HL-60/S4 treated with phorbol 12-myristate 13-acetate at 8.2 ng/mL for 4 days and 3 days (cell line): ENCODE data around the gene FAM161B.
"Not testable (repeated sequence)": the region's sequence is repeated elsewhere in the genome, so short reads cannot be mapped to it uniquely, and the experiment has no call there.

Source experiments
- in situ Hi-C: fragments of 300-500 bp; cut with MboI; formaldehyde crosslinking; loops from 2 replicates; pipeline ENCODE4 v1.15.0; 2022; ENCODE audit warnings: low sequenced_read_pairs

The FAM161B gene

GRCh38 chr14:73944432-73945158 lies 5.3 kb downstream of the FAM161B start:
- in situ Hi-C loops = no loop called here

DNA sequence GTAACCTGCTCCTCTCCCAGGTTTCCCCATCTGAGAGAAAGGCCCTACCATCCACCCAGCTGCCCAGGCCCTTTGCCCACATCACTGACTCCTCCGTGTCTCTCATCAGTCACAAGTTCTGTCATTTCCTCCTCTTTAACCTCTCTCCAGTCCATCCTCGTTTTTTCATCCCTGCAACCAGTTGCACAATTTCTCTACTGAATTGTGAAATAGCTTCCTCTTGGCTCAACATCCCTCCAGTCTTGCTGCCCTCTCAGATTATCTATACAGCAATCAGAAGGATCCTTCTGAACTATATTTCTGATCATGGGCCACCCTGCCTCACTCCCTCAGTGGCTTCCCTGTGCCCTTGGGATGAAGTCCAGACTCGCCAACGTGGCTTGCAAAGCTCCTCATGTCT lies 6.8 kb downstream of the FAM161B start:
- in situ Hi-C loops = no loop called here

- in situ Hi-C loops = no loop called here
Observed at GRCh38 chr14:73942180-73942579, 7.7 kb downstream of the FAM161B start.

- in situ Hi-C loops = no loop called here
Observed at GRCh38 chr14:73937012-73937411, 12.9 kb downstream of the FAM161B start.

- in situ Hi-C loops = no loop called here
Observed at GRCh38 chr14:73936548-73936947, 13.3 kb downstream of the FAM161B start.

GRCh38 chr14:73935666-73936065 lies 14.2 kb downstream of the FAM161B start:
- in situ Hi-C loops = no loop called here

GRCh38 chr14:73924337-73924736 lies 25.6 kb downstream of the FAM161B start:
- in situ Hi-C loops = no loop called here

DNA sequence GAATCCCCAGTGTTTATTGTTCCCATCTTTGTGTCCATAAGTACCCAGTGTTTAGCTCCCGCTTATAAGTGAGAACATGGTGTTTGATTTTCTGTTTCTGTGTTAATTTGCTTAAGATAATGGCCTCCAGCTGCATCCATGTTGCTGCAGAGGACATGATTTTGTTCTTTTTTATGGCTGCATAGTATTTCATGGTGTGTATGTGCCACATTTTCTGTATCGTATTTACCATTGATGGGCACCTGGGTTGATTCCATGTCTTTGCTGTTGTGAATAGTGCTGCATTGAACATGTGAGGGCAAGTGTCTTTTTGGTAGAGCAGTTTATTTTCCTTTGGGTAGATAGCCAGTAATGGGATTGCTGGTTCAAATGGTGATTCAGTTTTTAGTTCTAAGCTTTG lies 30.4 kb downstream of the FAM161B start:
- in situ Hi-C loops = not testable (repeated sequence)

- in situ Hi-C loops = no loop called here
Observed at GRCh38 chr14:73916324-73916723, 33.6 kb downstream of the FAM161B start.

DNA sequence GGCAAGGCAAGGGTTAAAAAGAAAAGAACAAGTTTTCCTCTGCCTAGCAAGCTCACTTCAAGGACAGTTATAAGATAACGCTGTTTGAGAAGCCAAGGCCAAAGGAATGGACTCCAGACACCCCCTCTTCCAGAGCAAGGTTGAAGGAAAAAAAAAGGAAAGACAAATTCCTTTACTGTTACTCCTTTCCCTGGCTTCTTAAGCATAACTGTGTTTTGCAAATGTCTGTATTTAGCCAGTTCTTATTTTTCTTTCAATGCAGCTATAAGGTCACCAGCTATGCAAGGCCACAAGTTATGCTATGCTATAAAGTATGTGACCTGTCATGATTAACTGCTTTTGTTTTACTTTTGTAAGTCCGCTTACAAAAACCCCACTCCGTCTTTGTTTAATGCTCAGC lies 36.6 kb downstream of the FAM161B start:
- in situ Hi-C loops = no loop called here

- in situ Hi-C loops = no loop called here
Observed at GRCh38 chr14:73909681-73910080, 40.2 kb downstream of the FAM161B start.

- in situ Hi-C loops = no loop called here
Observed at GRCh38 chr14:73903028-73903427, 46.9 kb downstream of the FAM161B start.

DNA sequence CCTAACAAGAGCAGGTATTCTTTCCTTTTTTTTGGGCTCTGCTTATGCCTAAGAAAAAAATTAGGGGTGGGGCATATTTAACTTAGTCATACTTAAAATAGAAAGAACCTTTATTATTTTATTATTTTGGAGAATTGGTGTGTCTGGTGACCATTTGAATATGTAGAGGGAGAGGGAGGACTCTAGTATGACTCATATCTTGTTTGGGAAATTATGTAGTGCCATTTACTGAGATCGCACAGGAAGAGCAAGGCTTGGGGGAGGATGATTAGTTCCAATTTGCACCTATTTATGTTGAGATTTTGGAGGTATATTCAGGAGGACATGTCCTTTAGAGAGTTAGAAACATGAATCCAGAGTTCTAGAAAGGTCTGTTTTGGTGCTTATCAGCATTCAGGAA lies 53.4 kb downstream of the FAM161B start:
- in situ Hi-C loops = no loop called here

- in situ Hi-C loops = no loop called here
Observed at GRCh38 chr14:73895939-73896338, 54.0 kb downstream of the FAM161B start.

DNA sequence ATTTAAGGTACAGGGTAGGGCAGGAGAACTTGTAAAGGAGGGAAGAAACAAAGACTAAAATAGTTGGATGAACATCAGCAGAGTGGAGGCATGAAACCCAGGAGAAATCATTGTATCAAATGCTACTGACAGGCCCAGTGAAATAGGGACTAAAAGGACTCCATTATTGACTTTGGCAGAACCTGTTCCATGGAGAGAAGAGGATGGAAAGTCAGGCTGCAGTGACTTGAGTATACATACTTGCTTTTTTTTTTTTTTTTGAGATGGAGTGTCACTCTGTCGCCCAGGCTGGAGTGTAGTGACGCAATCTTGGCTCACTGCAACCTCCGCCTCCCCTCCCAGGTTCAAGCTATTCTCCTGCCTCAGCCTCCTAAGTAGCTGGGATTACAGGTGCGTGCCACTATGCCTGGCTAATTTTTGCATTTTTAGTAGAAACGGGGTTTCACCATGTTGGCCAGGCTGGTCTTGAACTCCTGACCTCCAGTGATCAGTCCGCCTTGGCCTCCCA lies 55.7 kb downstream of the FAM161B start:
- in situ Hi-C loops = not testable (repeated sequence)

- in situ Hi-C loops = no loop called here
Observed at GRCh38 chr14:73889376-73889775, 60.5 kb downstream of the FAM161B start.

DNA sequence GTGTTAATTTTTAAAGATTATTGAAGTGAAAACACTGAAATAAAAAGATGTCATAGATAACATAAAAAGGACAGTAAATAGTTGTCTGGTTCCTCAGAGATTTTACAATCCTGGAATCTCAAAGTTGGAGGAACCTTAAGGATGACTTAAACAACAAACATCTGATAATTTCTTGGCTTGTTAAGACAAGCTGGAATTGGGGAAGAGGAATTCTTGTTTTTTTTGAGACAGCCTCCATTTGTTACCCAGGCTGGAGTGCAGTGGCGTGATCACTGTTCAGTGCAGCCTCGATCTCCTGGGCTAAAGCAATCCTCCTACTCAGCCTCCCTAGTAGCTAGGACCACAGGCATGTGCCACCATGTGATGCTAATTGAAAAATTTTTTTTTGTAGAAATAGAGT lies 60.9 kb downstream of the FAM161B start:
- in situ Hi-C loops = no loop called here

GRCh38 chr14:73888460-73888725 lies 61.5 kb downstream of the FAM161B start:
- in situ Hi-C loops = no loop called here

GRCh38 chr14:73887694-73888459 lies 62.0 kb downstream of the FAM161B start:
- in situ Hi-C loops = no loop called here

DNA sequence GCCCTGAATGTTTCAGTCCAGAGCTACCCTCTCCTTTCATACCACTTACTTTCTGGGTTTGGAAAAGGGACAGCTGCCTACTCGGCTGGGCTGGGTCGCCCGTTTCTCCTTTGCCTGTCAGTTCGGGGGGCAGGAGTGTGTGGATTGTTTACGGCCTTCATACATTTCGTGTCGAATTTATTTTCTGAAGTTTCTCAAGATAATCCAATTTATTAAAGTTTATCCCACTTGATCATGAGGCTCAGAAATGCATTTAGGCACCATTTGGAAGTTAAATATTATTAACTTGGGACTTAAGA lies 62.6 kb downstream of the FAM161B start:
- in situ Hi-C loops = no loop called here

GRCh38 chr14:73886449-73887317 lies 63.2 kb downstream of the FAM161B start, which contains the start of gene ZNF410:
TSS of gene ZNF410 (plus strand) at chr14:73886859. CDS start at chr14:73892176, 5,317 bp downstream.
- in situ Hi-C loops = no loop called here
